HepG2 (cell line): Measurements from ENCODE around the gene UBTF. TPM values are rescaled to one million over a fixed set of nuclear protein-coding genes. Genes with fewer than 3 reads are reported as not detected.

ENCODE experiments used
- ATAC-seq: fragments of 200-7000 bp; cut with Tn5 transposase; 3 replicates; pipeline ENCODE4 v1.9.1; 2020; ENCODE audit warnings: mild to moderate bottlenecking, moderate library complexity
- BruUV-seq: library from RNA; stranded (reverse); fragments of 400-500 nt; replicated peaks from 2 replicates; lab custom pipeline; 2021; lab: Mats Ljungman, UMichigan
- CTCF ChIA-PET: fragments of 300-600 bp; formaldehyde crosslinking; extraction: SDS; loops from one replicate; lab custom pipeline; 2021; ENCODE audit warnings: low total read pairs, inconsistent platforms, low intra/inter-chr PET ratio; lab: Yijun Ruan, JAX
- POLR2A ChIA-PET: fragments of 350-600 bp; sonication (Branson Sonifier 250); formaldehyde crosslinking; loops from one replicate; lab custom pipeline; 2020; ENCODE audit warnings: antibody characterized with exemption, inconsistent platforms; lab: Yijun Ruan, JAX
- DNase-seq: peaks from one replicate; pipeline ENCODE4 v3.0.0-alpha.2; 2015; ENCODE audit warnings: low spot score
- FAIRE-seq: peaks from 3 replicates; lab custom pipeline; 2011; peaks lifted over from hg19 to GRCh38; lab: Jason Lieb, UNC
- H2AFZ ChIP-seq: one replicate; pipeline ENCODE4 v1.6.1; 2011; ENCODE audit warnings: low read length, inconsistent platforms
- H3K27ac ChIP-seq: fragments of 300-600 bp; 3 replicates; pipeline ENCODE4 v1.8.0; 2011; ENCODE audit warnings: mixed run types, mild to moderate bottlenecking, mixed read lengths, low read length, inconsistent platforms; ENCODE audit not compliant: insufficient read depth; ENCODE audit errors: extremely low read length
- H3K27me3 ChIP-seq, 2 experiments: fragments of 200-600 bp in 1 of 2; 2 replicates in 1 of 2; 3 replicates in 1 of 2; pipeline versions ENCODE4 v1.6.0 to v1.8.0; 2011; ENCODE audit warnings: low read length in 2 of 2, mild to moderate bottlenecking in 2 of 2, moderate library complexity in 2 of 2, inconsistent platforms in 1 of 2; ENCODE audit not compliant: insufficient read depth in 2 of 2, control insufficient read depth in 1 of 2
- H3K36me3 ChIP-seq, 2 experiments: fragments of 200-600 bp in 1 of 2; replicated peaks in 1 of 2; 2 replicates in 1 of 2; 3 replicates in 1 of 2; pipeline versions ENCODE4 v1.5.1 to v1.8.0; 2011; ENCODE audit warnings: low read length in 2 of 2, inconsistent platforms in 1 of 2; ENCODE audit not compliant: insufficient read depth in 2 of 2, control insufficient read depth in 1 of 2
- H3K4me1 ChIP-seq: 2 replicates; pipeline ENCODE4 v1.5.1; 2012; ENCODE audit warnings: low read length, inconsistent platforms; ENCODE audit not compliant: insufficient read depth
- H3K4me2 ChIP-seq: 2 replicates; pipeline ENCODE4 v1.6.0; 2011; ENCODE audit warnings: low read depth, low read length, inconsistent platforms
- H3K4me3 ChIP-seq, 3 experiments: fragments of 200-600 bp in 1 of 3; sonication (generic), shearing (Covaris generic) in 1 of 3; replicated peaks in 1 of 3; 2 replicates each; pipeline ENCODE4 v1.5.1; 2011 to 2016; ENCODE audit warnings: low read length in 3 of 3, inconsistent platforms in 2 of 3, low read depth in 2 of 3, mild to moderate bottlenecking in 2 of 3, control low read depth in 1 of 3, mixed read lengths in 1 of 3; ENCODE audit not compliant: insufficient read depth in 1 of 3
- H3K79me2 ChIP-seq: one replicate; pipeline ENCODE4 v1.6.1; 2011; ENCODE audit warnings: low read length, inconsistent platforms; ENCODE audit not compliant: insufficient read depth
- H3K9ac ChIP-seq: 2 replicates; pipeline ENCODE4 v1.6.0; 2011; ENCODE audit warnings: mild to moderate bottlenecking, low read depth, low read length, inconsistent platforms; ENCODE audit not compliant: insufficient read depth
- H3K9me3 ChIP-seq: 2 replicates; pipeline ENCODE4 v1.5.1; 2012; ENCODE audit warnings: mild to moderate bottlenecking, low read length
- H4K20me1 ChIP-seq: 2 replicates; pipeline ENCODE4 v1.6.0; 2011; ENCODE audit warnings: inconsistent platforms, mild to moderate bottlenecking, low read length, moderate library complexity; ENCODE audit not compliant: insufficient read depth
- CAMTA2 ChIP-seq: sonication (generic); formaldehyde crosslinking; IDR thresholded peaks from 2 replicates; pipeline ENCODE4 v1.4.0; 2020; ENCODE audit warnings: mild to moderate bottlenecking, missing genetic modification reagents, borderline replicate concordance
- GFI1 ChIP-seq: sonication (generic); formaldehyde crosslinking; IDR thresholded peaks from 2 replicates; pipeline ENCODE4 v1.5.0; 2020; ENCODE audit warnings: missing genetic modification reagents, mild to moderate bottlenecking, borderline replicate concordance
- LCORL ChIP-seq, 2 experiments: fragments of 450-650 bp in 1 of 2; sonication (generic) in 1 of 2; formaldehyde crosslinking in 1 of 2; IDR thresholded peaks; 2 replicates each; pipeline versions ENCODE4 v1.5.0 to v1.6.1; 2017 to 2020; ENCODE audit warnings: antibody characterized with exemption in 1 of 2, missing genetic modification reagents in 1 of 2
- MED1 ChIP-seq: sonication (generic); formaldehyde crosslinking; IDR thresholded peaks from 2 replicates; pipeline ENCODE4 v1.4.0; 2020; ENCODE audit warnings: missing genetic modification reagents
- MIXL1 ChIP-seq: IDR thresholded peaks from 2 replicates; pipeline ENCODE4 v1.6.1; 2016
- NCOR1 ChIP-seq: fragments of 200-600 bp; sonication (generic); IDR thresholded peaks from 2 replicates; pipeline ENCODE4 v1.7.0; 2017; ENCODE audit warnings: antibody characterized with exemption, low read length, borderline replicate concordance
- SP5 ChIP-seq: IDR thresholded peaks from 2 replicates; pipeline ENCODE4 v1.6.1; 2016; ENCODE audit warnings: low read depth, borderline replicate concordance
- TFDP1 ChIP-seq: IDR thresholded peaks from 2 replicates; pipeline ENCODE4 v1.6.1; 2016; ENCODE audit warnings: missing compliant biosample characterization, missing genetic modification reagents, borderline replicate concordance
- TRAFD1 ChIP-seq: sonication (generic); formaldehyde crosslinking; IDR thresholded peaks from 2 replicates; pipeline ENCODE4 v1.5.1; 2020; ENCODE audit warnings: missing genetic modification reagents, mild to moderate bottlenecking, borderline replicate concordance
- YEATS2 ChIP-seq: sonication (generic); formaldehyde crosslinking; IDR thresholded peaks from 2 replicates; pipeline ENCODE4 v1.4.0; 2020; ENCODE audit warnings: missing genetic modification reagents, borderline replicate concordance
- ZBTB38 ChIP-seq: sonication (generic); formaldehyde crosslinking; IDR thresholded peaks from 2 replicates; pipeline ENCODE4 v1.5.1; 2020; ENCODE audit warnings: mild to moderate bottlenecking, missing genetic modification reagents
- ZBTB4 ChIP-seq: sonication (generic); formaldehyde crosslinking; IDR thresholded peaks from 2 replicates; pipeline ENCODE4 v1.4.0; 2020; ENCODE audit warnings: missing genetic modification reagents, mild to moderate bottlenecking, borderline replicate concordance
- ZC3H13 ChIP-seq: sonication (generic); formaldehyde crosslinking; IDR thresholded peaks from 2 replicates; pipeline ENCODE4 v1.8.1; 2023; ENCODE audit warnings: mild to moderate bottlenecking, missing genetic modification reagents, moderate library complexity
- WGBS: methylation state at CpG from one replicate; pipeline ENCODE4 v1.1.6; 2017; ENCODE audit warnings: low lambda C conversion rate; 5-methylcytosine and 5-hydroxymethylcytosine counted together
- in situ Hi-C: cut with HindIII; loops from 2 replicates; pipeline ENCODE4 v1.10.0; 2017; ENCODE audit warnings: low pct_unique_long_range_greater_than_20kb; ENCODE audit not compliant: extremely low pct_ligation_motif_present
- intact Hi-C: fragments of 100-400 bp; cut with micrococcal nuclease; formaldehyde crosslinking; loops from one replicate; pipeline ENCODE4 v1.10.0; 2022; ENCODE audit not compliant: unreplicated experiment
- polyA plus RNA-seq, 8 experiments: library from polyadenylated mRNA; depleted of rRNA in 3 of 8; stranded (reverse) in 7 of 8; unstranded in 1 of 8; fragments of >200 nt; fragmentation: Illumina TruSeq in 4 of 8; extraction: Trizol in 4 of 8; gene quantifications; 2 replicates each; pipeline versions ENCODE4 v1.2.1 to v1.2.3, GENCODE V29; 2011 to 2016; ENCODE audit warnings: low read depth in 4 of 8, missing spikeins in 1 of 8, mixed read lengths in 1 of 8; ENCODE audit not compliant: insufficient read depth in 1 of 8
- total RNA-seq, 5 experiments: library from RNA; depleted of rRNA; stranded (reverse); fragments of >200 nt; fragmentation: Illumina TruSeq; extraction: Trizol; gene quantifications; 2 replicates each; pipeline ENCODE4 v1.2.3, GENCODE V29; 2016; ENCODE audit warnings: low read depth in 1 of 5
- TF ChIP-seq, protein P1 (sequence below): IDR thresholded peaks from 2 replicates; pipeline ENCODE4 v1.6.1; 2018; ENCODE audit warnings: missing genetic modification reagents, mild to moderate bottlenecking, missing compliant biosample characterization

UBTF gene
- total and polyA plus RNA-seq, 2 of the 13 experiments (the other 11 are each of a cell fraction or from before 2014, with no cell fraction given): 15.2 to 60.9 TPM

DNA sequence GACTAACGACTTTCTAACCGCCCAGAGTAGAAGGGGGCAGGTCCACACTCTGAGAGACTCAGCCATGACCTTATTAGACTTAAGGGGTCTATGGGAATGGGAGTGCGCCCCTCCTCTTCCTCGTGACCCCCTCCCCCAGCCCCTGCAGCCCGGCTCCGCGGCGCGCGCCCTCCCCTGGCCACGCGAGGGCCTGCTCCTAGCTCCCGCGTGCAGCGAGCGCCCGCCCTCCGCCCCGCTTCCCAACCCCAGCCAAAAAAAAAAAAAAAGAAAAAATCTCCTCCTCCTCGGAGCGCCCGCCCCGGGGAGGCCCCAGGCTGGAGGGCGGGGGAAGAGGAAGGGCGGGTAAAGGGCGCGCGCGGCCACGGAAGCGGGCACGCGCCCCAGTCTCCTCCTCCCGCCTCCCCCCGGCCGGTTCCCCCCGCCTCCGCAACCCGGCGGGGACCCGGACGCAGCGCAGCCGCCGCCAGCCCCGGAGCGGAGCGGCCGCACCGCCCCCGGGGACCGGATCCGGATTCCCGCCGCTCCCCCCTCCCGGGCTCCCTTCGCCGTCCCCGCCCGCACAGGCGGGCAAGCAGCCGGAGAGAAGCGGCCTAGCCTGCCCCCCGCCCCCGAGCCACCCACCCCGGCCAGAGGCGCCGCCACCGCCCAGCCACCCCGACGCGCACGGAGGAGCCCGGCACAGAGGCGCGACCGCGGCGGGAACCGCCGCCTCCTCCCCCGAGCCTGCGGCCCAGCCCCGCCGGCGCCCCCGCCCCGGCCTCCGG lies 949 bp downstream of the UBTF start:
- intact Hi-C loops: loop anchor here (2.0 kb wide), 2 partner anchors 16 to 106 kb away; partner anchors contain the start of gene SLC25A39
- Histone ChIP-seq H3K4me3 (peak overlapping the region; percentile 88 to 99 (median 98)), H3K4me1 (peaks cover 30% of the 10 kb centered on the region), H3K4me2 (peak overlapping the region; percentile 97), H3K9me3 (no peaks in the 10 kb centered on the region), H3K27ac (peak overlapping the region; percentile 89), H3K36me3 (peaks cover 22 to 35% of the 10 kb centered on the region in 2 experiments), H2AFZ (no peak overlapping the region), H4K20me1 (no peaks in the 10 kb centered on the region; the same call in 1 of the 2 replicates), H3K27me3 (no peaks in the 10 kb centered on the region; a peak in 1 of 5 replicates), H3K79me2 (peaks cover 28% of the 10 kb centered on the region), H3K9ac (peak overlapping the region; percentile 94)
- DNase-seq (peak; percentile 89), ATAC-seq (peak; percentile 50), FAIRE-seq (no peak)
- WGBS: 2% methylated on average over 20 of the region's 89 CpGs
- ChIA-PET POLR2A (interaction anchor here (0.7 to 1.4 kb wide), 10 partner anchors 12 to 127 kb away, joined by 3 to 10 read pairs (median 5); partner anchors contain the start of genes ATXN7L3, GRN and TMUB2), CTCF (interaction anchor here (2.3 kb wide), 1 partner anchor 15 kb away, joined by 13 read pairs; no protein-coding TSS in a partner anchor)
- in situ Hi-C loops: no loop called here
- BruUV-seq: no TSS peak
- TF ChIP-seq GFI1 (CRISPR knock-in tag): 0 out of 2 replicates have a peak, but pooled peaks have one; percentile 34
- TF ChIP-seq ZC3H13 (CRISPR knock-in tag): peak; percentile 76; the same call in 1 of the 2 replicates
- no peak for TF ChIP-seq TRAFD1 (CRISPR knock-in tag)
- TF ChIP-seq ZBTB4: no peak
- TF ChIP-seq TFDP1: peak; percentile 34; the same call in 1 of the 2 replicates
- peak; percentile 24; the same call in 1 of the 2 replicates for TF ChIP-seq NCOR1
- TF ChIP-seq MED1 (CRISPR knock-in tag): 0 out of 2 replicates have a peak, but pooled peaks have one; percentile 37
- TF ChIP-seq YEATS2 (CRISPR knock-in tag): peak; percentile 53; the same call in 1 of the 2 replicates
- TF ChIP-seq CAMTA2 (CRISPR knock-in tag): 0 out of 2 replicates have a peak, but pooled peaks have one; percentile 7
- TF ChIP-seq, protein P1, sequence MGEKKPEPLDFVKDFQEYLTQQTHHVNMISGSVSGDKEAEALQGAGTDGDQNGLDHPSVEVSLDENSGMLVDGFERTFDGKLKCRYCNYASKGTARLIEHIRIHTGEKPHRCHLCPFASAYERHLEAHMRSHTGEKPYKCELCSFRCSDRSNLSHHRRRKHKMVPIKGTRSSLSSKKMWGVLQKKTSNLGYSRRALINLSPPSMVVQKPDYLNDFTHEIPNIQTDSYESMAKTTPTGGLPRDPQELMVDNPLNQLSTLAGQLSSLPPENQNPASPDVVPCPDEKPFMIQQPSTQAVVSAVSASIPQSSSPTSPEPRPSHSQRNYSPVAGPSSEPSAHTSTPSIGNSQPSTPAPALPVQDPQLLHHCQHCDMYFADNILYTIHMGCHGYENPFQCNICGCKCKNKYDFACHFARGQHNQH: peak; percentile 56
- TF ChIP-seq ZBTB38 (CRISPR knock-in tag): peak; percentile 67
- TF ChIP-seq SP5 (CRISPR knock-in tag): peak; percentile 79
- 0 out of 2 replicates have a peak, but pooled peaks have one; percentile 34 for TF ChIP-seq MIXL1
- no peak for TF ChIP-seq LCORL (IDR thresholded peaks at IDR 0.05)
- peak; percentile 82 for TF ChIP-seq LCORL (CRISPR knock-in tag; IDR thresholded peaks at IDR 0.05)
